Activated gamma-delta T cell (primary cell): ENCODE results near the gene RGL4.
"Not testable (repeated sequence)": the region's sequence is repeated elsewhere in the genome, so short reads cannot be mapped to it uniquely, and the experiment has no call there.

ENCODE experiments used
- DNase-seq: peaks from one replicate; lab custom pipeline; 2025; lab: John Stamatoyannopoulos, UW
- total RNA-seq, 2 donors: gene quantifications; one replicate each; lab custom pipeline; 2026; lab: John Stamatoyannopoulos, UW

RGL4 gene
- total RNA-seq, result 6.3 to 8.9 reads per million in 2 donors

DNA sequence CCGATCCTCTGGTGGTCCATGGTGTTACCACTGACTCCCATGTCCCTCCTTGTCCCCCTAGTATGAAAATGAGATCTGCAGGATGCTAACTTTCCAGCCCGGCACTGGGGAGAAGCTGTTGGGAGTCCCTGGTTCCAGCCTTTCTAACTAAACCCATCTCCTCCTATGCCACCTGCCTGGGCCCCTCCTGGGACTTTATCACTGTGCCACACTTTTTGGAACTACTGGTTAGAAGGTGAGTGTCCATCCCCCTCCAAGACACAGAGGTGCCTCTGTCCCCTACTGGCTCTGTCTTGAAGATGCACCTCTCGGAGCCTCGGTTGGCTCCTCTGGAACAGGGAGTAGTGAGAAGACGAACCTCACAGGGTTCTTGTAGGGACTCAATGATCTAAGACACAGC is at the start of gene RGL4:
Gene RGL4 (plus strand): TSS at position 301 of the 400 bp plus-strand sequence. CDS start 1,018 bp downstream, outside the sequence.
- no peak for DNase-seq

DNA sequence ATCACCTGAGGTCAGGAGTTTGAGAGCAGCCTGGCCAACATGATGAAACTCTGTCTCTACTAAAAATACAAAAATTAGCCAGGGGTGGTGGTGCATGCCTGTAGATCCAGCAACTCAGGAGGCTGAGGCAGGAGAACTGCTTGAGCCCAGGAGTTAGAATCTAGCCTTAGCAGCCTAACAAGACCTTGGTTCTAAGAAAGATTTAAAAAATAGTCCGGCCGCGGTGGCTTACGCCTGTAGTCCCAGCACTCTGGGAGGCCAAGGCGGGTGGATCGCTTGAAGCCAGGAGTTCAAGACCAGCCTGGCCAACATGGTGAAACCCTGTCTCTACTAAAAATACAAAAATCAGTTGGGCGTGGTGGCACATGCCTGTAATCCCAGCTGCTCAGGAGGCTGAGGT is 44.3 kb upstream of the RGL4 start:
- DNase-seq, result not testable (repeated sequence)

DNA sequence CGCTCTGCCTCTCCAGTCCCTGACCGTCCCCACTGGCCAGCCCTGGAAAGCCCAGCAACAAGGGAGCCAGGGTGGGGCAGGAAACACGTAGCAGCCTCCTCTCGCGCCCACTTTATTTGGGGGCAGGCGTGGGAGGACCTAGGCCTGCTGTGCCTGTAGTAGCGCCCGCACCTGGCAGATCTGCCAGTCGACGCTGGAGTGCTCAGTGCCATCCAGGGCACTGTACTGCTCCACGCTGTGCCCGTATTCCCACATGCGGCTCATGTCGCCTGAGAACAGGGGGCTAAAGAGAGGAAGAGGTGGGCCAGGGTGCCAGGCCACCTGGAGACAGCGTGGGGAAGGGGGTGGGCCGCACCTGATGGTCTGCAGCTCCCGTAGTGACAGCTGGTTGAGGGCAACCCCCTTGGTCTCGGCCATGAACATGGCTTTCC is 41.7 kb upstream of the RGL4 start:
- no peak for DNase-seq

DNA sequence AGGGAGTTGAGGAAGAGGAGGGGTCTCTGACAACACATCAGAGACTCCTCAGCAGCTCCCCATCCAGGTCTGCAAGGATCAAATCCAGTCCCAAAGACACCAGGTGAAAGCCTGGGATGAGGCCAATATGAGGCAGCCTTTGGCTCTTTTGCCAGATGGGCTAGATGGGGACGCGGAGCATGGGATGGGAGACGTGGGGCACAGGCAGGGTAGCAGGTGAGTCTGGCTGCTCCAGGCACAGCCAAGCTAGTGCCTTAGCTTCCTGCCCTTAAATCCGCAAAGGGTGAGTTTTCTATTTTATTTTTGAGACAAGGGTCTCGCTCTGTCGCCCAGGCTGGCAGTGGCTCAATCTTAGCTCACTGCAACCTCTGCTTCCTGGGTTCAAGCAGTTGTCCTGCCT is 39.1 kb upstream of the RGL4 start:
- DNase-seq, result no peak

- no peak for DNase-seq
These were observed 38.5 kb upstream of the RGL4 start for GRCh38 chr22:23652286-23652685.

DNA sequence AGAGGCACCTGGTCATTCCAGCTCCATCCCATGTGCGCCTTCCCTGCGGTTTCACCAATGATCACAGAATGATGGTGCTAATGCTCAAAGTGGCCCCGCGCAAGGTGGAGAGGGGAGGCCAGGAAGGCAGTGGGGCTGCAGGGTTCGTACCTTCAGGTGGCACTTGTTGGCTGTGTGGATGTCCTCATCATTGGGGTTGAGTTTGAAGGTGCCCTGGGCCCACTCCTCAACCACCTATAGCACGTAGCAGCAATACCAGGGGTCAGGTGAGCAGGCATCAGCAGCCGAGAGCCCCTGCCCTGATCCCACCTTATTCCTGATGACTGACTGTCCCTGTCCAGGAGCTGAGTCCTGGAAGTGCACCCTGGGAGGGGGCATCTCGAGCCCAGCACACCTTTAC is 38.1 kb upstream of the RGL4 start:
- no peak for DNase-seq

- DNase-seq, result no peak
These were observed 34.8 kb upstream of the RGL4 start for GRCh38 chr22:23655891-23656475.

- DNase-seq, result no peak
These were observed 33.1 kb upstream of the RGL4 start for GRCh38 chr22:23657727-23658126.

- not testable (repeated sequence) for DNase-seq
These were observed 30.4 kb upstream of the RGL4 start for GRCh38 chr22:23660381-23660780.

DNA sequence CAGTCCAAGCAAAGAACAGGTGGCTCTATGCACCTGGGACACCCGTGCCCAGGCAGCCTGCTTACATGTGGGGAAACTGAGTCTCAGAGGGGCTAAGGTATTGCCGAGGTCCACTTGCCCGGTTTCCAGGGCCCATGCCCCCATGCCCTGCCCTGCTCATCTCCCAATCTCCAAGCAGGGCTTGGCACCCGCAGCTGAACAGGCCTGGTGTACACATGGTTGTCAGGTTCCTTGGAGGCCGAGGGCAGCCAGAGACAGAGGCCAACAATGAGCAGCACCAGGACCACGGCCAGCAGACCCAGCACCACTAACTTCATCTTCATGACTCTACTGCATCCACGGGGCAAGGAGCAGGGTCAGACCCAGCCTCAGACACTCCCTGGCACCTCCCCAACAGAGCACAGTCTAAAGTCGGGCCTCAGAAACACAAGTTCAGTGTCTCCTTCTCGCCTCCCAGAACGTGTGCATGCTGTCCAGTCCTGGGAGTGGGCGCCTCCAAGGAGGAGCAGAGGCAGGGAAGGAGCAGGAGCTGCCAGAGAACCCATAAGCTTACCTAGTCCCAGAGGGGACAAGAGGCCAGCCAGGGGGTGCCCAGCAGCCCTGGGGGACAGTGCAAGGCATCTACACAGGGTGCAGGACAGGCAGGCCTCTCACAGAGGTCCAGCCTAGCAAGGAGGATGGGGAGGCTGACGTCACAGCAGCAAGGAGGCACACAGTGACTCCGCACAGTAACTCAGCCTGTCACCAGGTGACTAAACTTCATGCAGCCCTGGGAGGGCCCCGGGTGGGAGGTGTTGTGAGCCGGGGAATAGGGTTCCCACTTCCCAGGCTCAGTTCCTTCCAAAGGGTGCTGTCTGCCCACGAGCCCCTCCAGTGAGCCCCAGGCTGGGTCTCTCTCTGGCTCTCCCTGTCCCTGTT is 20.2 kb upstream of the RGL4 start:
- no peak for DNase-seq

- DNase-seq, result not testable (repeated sequence)
These were observed 19.4 kb upstream of the RGL4 start for GRCh38 chr22:23671387-23671786.

DNA sequence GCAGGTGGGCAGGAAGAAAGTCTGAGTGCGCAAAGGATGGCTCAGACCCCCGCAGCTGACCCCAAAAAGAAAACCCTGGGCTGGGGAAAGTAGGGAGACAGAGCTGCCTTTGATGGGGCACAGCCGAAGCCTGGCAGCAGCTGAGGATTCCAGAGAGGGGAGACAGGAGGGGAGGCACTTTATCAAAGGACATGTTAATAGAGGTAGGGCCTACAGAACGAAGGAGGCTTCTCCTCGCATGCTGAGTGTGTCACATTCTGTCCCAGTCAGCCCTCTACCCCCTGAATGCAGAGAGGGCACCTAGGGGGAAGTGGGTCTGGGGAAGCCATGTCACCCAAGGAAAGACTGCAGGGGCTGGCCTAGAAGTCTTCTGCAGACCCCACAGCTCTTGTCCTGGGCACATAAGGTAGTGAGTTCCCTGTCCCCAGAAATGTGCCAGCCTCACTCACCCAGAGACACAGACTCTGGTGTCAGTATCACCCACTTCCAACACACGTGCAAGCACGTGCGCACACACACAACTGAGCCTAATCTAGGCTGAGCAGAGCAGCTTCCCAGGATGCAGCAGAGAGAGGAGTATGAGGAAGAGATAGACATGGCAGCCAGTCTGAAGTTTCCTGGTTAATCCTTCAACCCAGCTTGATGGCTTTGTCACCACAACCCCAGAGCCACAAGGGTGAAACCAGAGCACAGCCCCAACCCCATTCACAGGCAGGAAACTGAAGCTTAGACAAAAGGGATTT is 18.3 kb upstream of the RGL4 start:
- DNase-seq, result not testable (repeated sequence)

DNA sequence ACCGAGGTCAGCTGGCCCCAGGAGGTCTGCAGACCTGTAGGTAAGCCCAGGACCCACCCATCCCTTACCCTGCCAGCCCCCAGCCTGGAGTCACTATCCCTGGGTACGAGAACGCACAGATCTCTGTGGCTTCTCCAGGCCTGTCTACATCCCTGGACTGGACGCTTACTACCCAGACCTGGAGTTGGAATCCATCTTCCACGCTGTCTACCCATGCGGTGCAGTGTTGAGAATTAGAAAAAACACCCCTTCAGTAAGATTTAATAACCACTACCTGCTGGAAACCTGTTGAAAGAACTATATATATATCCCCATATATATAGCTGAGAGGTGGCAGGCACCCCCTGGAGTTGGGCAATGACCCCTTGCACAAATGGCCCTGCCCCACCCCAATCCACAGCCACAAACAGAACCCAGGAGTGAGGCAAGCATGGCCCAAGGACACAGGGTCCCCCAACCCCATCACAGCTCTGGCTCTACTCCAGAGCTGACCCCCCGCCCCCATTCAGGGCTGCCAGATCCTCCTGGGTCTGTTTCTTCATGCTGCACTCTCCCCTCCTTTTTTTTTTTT is 17.7 kb upstream of the RGL4 start:
- no peak for DNase-seq

GRCh38 chr22:23673826-23674690 is 16.8 kb upstream of the RGL4 start:
- DNase-seq, result no peak

DNA sequence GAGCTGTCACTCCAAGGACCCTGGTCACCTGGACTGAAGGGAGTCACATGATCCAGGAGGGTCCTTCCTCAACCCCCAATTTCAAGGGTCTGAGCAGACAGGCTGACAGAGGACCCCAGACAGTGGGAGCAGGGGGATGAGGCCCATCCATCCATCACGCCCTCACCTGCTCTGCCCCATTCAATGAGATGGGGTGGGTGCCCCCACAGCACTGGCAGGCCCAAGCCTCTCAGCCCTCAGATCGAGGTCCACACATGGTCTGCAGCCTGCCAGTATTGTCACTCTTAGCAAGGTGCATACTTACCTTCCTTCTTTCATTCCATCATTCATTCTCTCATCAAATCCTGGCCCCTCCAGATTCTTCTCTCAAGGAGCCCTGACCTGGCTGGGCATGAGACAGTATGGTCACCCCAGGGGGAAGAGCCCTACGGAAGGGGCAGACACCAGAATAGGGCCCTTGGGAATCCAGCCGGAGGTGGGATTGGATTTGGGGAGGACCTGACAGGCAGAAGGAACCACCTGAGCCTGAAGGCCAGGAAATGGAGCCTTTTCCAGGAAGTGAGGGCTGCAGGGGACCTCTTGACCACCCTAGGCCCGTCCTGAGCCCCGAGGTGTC is 15.8 kb upstream of the RGL4 start:
- not testable (repeated sequence) for DNase-seq

- DNase-seq, result no peak
These were observed 15.1 kb upstream of the RGL4 start for GRCh38 chr22:23675502-23676415.

DNA sequence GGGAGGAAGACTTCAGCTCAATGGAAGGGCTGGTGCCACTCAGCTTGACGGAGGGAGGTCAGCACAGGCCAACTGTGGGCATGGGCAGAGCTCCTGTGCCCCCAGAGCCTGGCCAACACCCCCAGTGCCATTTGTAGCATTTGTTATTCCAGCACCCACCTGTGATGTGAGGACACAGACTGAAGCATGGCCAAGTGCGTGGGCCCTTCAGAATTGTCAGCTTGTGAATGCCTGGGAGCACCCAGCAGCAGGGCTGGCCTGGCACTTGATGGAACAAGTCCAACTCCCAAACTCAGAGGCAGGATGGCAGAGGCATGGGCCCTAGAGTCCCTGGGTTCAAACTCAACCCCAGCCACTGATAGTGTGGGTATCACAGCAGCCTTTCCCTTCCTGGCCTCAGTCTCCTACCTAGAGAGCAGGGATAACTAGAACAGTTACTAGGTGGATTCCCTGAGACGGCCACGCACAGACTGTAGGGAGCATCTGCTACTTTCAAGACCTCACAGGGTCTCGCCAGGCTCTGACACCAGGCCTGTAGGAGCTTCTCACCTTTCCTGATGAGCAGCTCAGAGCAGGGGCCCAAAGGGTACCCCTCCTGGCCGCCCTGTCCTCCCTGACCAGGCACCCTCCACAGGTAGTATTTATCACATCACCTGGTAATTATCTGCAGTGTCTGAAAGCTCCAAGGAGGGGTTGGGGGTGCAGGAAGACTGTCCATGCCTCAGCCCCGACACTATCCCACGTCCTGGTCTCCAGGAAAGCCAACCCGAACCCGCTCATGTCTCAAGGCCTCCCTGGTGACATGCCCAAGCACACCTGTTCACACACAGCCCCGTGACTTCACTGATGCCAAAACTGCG is 13.7 kb upstream of the RGL4 start:
- DNase-seq, result not testable (repeated sequence)

DNA sequence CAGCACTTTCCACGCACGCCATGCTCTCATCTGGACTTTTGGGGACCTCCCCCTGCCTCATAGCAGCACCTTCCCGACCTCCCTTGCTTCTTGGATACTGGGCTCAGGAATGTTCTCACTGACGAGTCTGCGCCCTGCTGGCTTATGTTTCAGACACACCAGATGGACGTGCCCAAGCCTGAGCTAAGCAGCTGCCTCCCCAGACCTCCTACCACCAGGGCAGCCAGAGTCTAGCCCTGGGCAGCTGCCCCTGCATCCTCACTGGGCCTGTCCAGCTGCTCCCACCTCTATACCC is 13.2 kb upstream of the RGL4 start:
- DNase-seq, result no peak

GRCh38 chr22:23678133-23678532 is 12.7 kb upstream of the RGL4 start:
- DNase-seq, result no peak
